Fibroblast of skin of back (primary cell): Measurements from ENCODE around the gene RCAN1.

Experiments used
- DNase-seq: peaks from one replicate; pipeline ENCODE4 v3.0.0-alpha.2; 2013

The RCAN1 gene

GRCh38 chr21:34536820-34537219 is 78.1 kb downstream of the RCAN1 start:
- DNase-seq: peak; percentile 81

GRCh38 chr21:34536311-34536710 is 78.6 kb downstream of the RCAN1 start:
- DNase-seq: peak; percentile 55

- no peak for DNase-seq
Observed at GRCh38 chr21:34535886-34536285, 79.0 kb downstream of the RCAN1 start.

- DNase-seq: peak; percentile 82
Observed at GRCh38 chr21:34534522-34534921, 80.4 kb downstream of the RCAN1 start.

- DNase-seq: no peak
Observed at GRCh38 chr21:34533938-34534337, 81.0 kb downstream of the RCAN1 start.

- DNase-seq: no peak
Observed at GRCh38 chr21:34531399-34531798, 83.5 kb downstream of the RCAN1 start.

GRCh38 chr21:34530261-34530660 is 84.7 kb downstream of the RCAN1 start:
- DNase-seq: peak; percentile 97

GRCh38 chr21:34528131-34528561 is 86.8 kb downstream of the RCAN1 start:
- peak; percentile 44 for DNase-seq

- peak; percentile 100 for DNase-seq
Observed at GRCh38 chr21:34526618-34527290, 88.2 kb downstream of the RCAN1 start.

GRCh38 chr21:34526241-34526617 is 88.7 kb downstream of the RCAN1 start:
- DNase-seq: no peak

GRCh38 chr21:34524646-34525601 is 90.0 kb downstream of the RCAN1 start:
- peak; percentile 82 for DNase-seq

- DNase-seq: no peak
Observed at GRCh38 chr21:34523019-34523555, 91.8 kb downstream of the RCAN1 start.

- no peak for DNase-seq
Observed at GRCh38 chr21:34522284-34522683, 92.6 kb downstream of the RCAN1 start.

- DNase-seq: no peak
Observed at GRCh38 chr21:34521561-34521960, 93.4 kb downstream of the RCAN1 start.

GRCh38 chr21:34520764-34521508 is 94.0 kb downstream of the RCAN1 start:
- no peak for DNase-seq

GRCh38 chr21:34520281-34520680 is 94.6 kb downstream of the RCAN1 start:
- no peak for DNase-seq

GRCh38 chr21:34519694-34520093 is 95.2 kb downstream of the RCAN1 start:
- DNase-seq: no peak

GRCh38 chr21:34519016-34519415 is 95.9 kb downstream of the RCAN1 start:
- no peak for DNase-seq

GRCh38 chr21:34518301-34518700 is 96.6 kb downstream of the RCAN1 start:
- DNase-seq: peak; percentile 73

- DNase-seq: no peak
Observed at GRCh38 chr21:34517491-34518245, 97.2 kb downstream of the RCAN1 start.

GRCh38 chr21:34517039-34517438 is 97.9 kb downstream of the RCAN1 start:
- no peak for DNase-seq

GRCh38 chr21:34514576-34515115 is 100.3 kb downstream of the RCAN1 start:
- DNase-seq: no peak
